PC-3 (cell line): ENCODE data around the gene FBN2. TPM values are rescaled to one million over a fixed set of nuclear protein-coding genes. Genes with fewer than 3 reads are reported as not detected.

ENCODE experiments used
- ATAC-seq: fragments of 200-7000 bp; cut with Tn5 transposase; 2 replicates; pipeline ENCODE4 v1.9.1; 2020; ENCODE audit warnings: mild to moderate bottlenecking, moderate library complexity
- BruUV-seq: library from RNA; stranded (reverse); fragments of 400-500 nt; replicated peaks from 2 replicates; lab custom pipeline; 2021; lab: Mats Ljungman, UMichigan
- CTCF ChIA-PET: fragments of 300-600 bp; sonication (Branson Sonifier 250); formaldehyde crosslinking; loops from one replicate; lab custom pipeline; 2022; ENCODE audit warnings: antibody characterized with exemption; lab: Charles Lee
- POLR2A ChIA-PET: fragments of 300-600 bp; sonication (Branson Sonifier 250); formaldehyde crosslinking; loops from one replicate; lab custom pipeline; 2022; ENCODE audit warnings: antibody characterized with exemption; ENCODE audit not compliant: unreplicated experiment; lab: Charles Lee
- DNase-seq: peaks from one replicate; pipeline ENCODE4 v3.0.0-alpha.2; 2015
- H2AFZ ChIP-seq: fragments of 300-600 bp; sonication (generic); 2 replicates; pipeline ENCODE4 v1.6.0; 2016; ENCODE audit warnings: antibody characterized with exemption, low read length
- H3F3A ChIP-seq: fragments of 300-600 bp; sonication (generic); one replicate; pipeline ENCODE4 v1.6.0; 2017; ENCODE audit warnings: antibody characterized with exemption, low read length, control low read depth, mild to moderate bottlenecking; ENCODE audit not compliant: unreplicated experiment
- H3K27ac ChIP-seq: fragments of 300-600 bp; sonication (generic); 2 replicates; pipeline ENCODE4 v1.5.1; 2016; ENCODE audit warnings: mild to moderate bottlenecking, low read length
- H3K27me3 ChIP-seq: fragments of 300-600 bp; sonication (generic); 2 replicates; pipeline ENCODE4 v1.6.1; 2016; ENCODE audit warnings: low read length, mixed read lengths
- H3K36me3 ChIP-seq: fragments of 300-600 bp; sonication (generic); 2 replicates; pipeline ENCODE4 v1.6.1; 2016; ENCODE audit warnings: low read depth, mixed run types, low read length, mixed read lengths
- H3K4me1 ChIP-seq: fragments of 300-600 bp; sonication (generic); 2 replicates; pipeline ENCODE4 v1.5.1; 2016; ENCODE audit warnings: low read length; ENCODE audit not compliant: insufficient read depth
- H3K4me2 ChIP-seq: fragments of 300-600 bp; sonication (generic); 2 replicates; pipeline ENCODE4 v1.6.0; 2016; ENCODE audit warnings: low read length
- H3K4me3 ChIP-seq: fragments of 300-600 bp; sonication (generic); 2 replicates; pipeline ENCODE4 v1.5.1; 2016; ENCODE audit warnings: mild to moderate bottlenecking, low read length, mixed read lengths
- H3K79me2 ChIP-seq: fragments of 300-600 bp; sonication (generic); 2 replicates; pipeline ENCODE4 v1.6.1; 2017; ENCODE audit warnings: low read length, mixed read lengths
- H3K9ac ChIP-seq: fragments of 300-600 bp; sonication (generic); 2 replicates; pipeline ENCODE4 v1.6.0; 2016; ENCODE audit warnings: mild to moderate bottlenecking, low read length
- H3K9me2 ChIP-seq: fragments of 300-600 bp; sonication (generic); replicated peaks from 2 replicates; pipeline ENCODE4 v1.6.1; 2016; ENCODE audit warnings: mixed run types, low read length, mixed read lengths
- H3K9me3 ChIP-seq: fragments of 300-600 bp; sonication (generic); 2 replicates; pipeline ENCODE4 v1.6.1; 2016; ENCODE audit warnings: low read length, mixed read lengths
- H4K20me1 ChIP-seq: fragments of 300-600 bp; sonication (generic); 2 replicates; pipeline ENCODE4 v1.6.1; 2016; ENCODE audit warnings: low read length, mixed read lengths
- EZH2 ChIP-seq: fragments of 300-600 bp; sonication (generic); IDR thresholded peaks from one replicate; pipeline ENCODE4 v1.6.1; 2017; ENCODE audit warnings: antibody characterized with exemption, mild to moderate bottlenecking, low read length; ENCODE audit not compliant: unreplicated experiment
- EZH2phosphoT487 ChIP-seq: fragments of 300-600 bp; sonication (generic); IDR thresholded peaks from 2 replicates; pipeline ENCODE4 v1.6.1; 2018; ENCODE audit warnings: mild to moderate bottlenecking, antibody characterized with exemption, low read length, borderline replicate concordance
- intact Hi-C: fragments of 100-400 bp; cut with micrococcal nuclease; formaldehyde crosslinking; loops from 2 replicates; pipeline ENCODE4 v1.9.0; 2023
- total RNA-seq: library from RNA; depleted of rRNA; stranded (reverse); fragments of >200 nt; gene quantifications from 2 replicates; pipeline ENCODE4 v1.2.3, GENCODE V29; 2014
- TF ChIP-seq, protein P1 (sequence below): fragments of 300-600 bp; sonication (generic); conservative IDR thresholded peaks from 2 replicates; pipeline ENCODE4 v1.5.1; 2017; ENCODE audit warnings: antibody characterized with exemption, low read depth, mild to moderate bottlenecking, low read length

FBN2 gene
- total RNA-seq, 1 experiment from 2014 or later = 45.2 TPM

DNA sequence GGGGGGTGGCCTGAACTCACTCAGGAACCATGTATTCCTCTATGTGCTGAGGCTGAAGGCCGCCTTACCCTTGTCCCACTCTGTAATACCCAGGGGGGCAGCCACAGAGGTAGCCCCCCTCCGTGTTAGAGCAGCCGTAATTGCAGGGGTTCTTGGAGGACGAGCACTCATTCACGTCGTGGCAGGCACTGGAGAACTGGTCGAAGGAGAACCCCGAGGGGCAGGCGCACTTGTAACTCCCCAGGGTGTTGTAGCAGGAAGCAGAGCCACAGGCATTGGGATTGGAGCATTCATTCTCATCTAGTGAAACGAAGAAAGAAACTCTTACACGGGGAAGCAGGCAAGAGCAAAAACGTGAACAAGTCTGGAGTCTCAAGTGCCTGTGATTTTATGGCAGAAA lies 274.7 kb downstream of the FBN2 start:
- BruUV-seq = no TSS peak
- Histone ChIP-seq H4K20me1 (no peaks in the 10 kb centered on the region), H3K9me2 (no peaks in the 10 kb centered on the region), H3K27me3 (no peaks in the 10 kb centered on the region), H3K4me3 (no peak overlapping the region), H3K36me3 (no peaks in the 10 kb centered on the region), H3K4me1 (no peaks in the 10 kb centered on the region), H3K27ac (no peak overlapping the region), H3K4me2 (no peak overlapping the region), H3K9me3 (no peaks in the 10 kb centered on the region), H2AFZ (no peak overlapping the region), H3K79me2 (no peaks in the 10 kb centered on the region), H3K9ac (no peak overlapping the region), H3F3A (no peaks in the 10 kb centered on the region)
- CTCF ChIA-PET = no interaction called here
- POLR2A ChIA-PET = no interaction called here
- intact Hi-C loops = no loop called here
- ATAC-seq (no peak), DNase-seq (no peak)
- TF ChIP-seq EZH2 (no peak), EZH2phosphoT487 (no peak)
- TF ChIP-seq, protein P1, sequence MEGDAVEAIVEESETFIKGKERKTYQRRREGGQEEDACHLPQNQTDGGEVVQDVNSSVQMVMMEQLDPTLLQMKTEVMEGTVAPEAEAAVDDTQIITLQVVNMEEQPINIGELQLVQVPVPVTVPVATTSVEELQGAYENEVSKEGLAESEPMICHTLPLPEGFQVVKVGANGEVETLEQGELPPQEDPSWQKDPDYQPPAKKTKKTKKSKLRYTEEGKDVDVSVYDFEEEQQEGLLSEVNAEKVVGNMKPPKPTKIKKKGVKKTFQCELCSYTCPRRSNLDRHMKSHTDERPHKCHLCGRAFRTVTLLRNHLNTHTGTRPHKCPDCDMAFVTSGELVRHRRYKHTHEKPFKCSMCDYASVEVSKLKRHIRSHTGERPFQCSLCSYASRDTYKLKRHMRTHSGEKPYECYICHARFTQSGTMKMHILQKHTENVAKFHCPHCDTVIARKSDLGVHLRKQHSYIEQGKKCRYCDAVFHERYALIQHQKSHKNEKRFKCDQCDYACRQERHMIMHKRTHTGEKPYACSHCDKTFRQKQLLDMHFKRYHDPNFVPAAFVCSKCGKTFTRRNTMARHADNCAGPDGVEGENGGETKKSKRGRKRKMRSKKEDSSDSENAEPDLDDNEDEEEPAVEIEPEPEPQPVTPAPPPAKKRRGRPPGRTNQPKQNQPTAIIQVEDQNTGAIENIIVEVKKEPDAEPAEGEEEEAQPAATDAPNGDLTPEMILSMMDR = no peak

DNA sequence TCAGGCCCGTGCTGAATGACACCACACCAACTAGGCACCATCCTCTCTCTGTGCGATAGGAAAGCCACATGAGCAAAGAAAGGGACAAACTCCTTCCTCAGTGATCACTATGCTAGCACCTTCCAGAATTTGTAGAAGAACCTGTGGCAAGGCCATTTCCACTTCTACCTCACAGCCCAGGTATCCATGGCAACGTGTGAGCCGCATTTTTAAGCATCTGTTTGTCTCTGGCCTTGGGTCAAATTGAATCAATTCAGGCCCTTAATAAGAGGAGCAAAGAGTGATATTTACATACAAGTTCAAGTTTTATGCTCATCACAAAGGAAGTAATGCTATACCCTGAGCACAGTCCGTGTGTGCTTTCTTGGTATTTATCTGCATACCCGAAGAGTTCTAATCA lies 275.1 kb downstream of the FBN2 start:
- H3K9me3 ChIP-seq = no peaks in the 10 kb centered on the region
- no peaks in the 10 kb centered on the region for H3K36me3 ChIP-seq
- H3K4me1 ChIP-seq = no peaks in the 10 kb centered on the region
- ATAC-seq (no peak), DNase-seq (no peak)
- no peaks in the 10 kb centered on the region for H3F3A ChIP-seq
- no peak overlapping the region for H2AFZ ChIP-seq
- BruUV-seq = no TSS peak
- no peak overlapping the region for H3K27ac ChIP-seq
- TF ChIP-seq, protein P1 = no peak
- H3K4me3 ChIP-seq = no peak overlapping the region
- no peaks in the 10 kb centered on the region for H3K27me3 ChIP-seq
- H3K9ac ChIP-seq = no peak overlapping the region
- ChIA-PET CTCF (no interaction called here), POLR2A (no interaction called here)
- H4K20me1 ChIP-seq = no peaks in the 10 kb centered on the region
- no peak overlapping the region for H3K4me2 ChIP-seq
- H3K9me2 ChIP-seq = no peaks in the 10 kb centered on the region
- intact Hi-C loops = no loop called here
- H3K79me2 ChIP-seq = no peaks in the 10 kb centered on the region

DNA sequence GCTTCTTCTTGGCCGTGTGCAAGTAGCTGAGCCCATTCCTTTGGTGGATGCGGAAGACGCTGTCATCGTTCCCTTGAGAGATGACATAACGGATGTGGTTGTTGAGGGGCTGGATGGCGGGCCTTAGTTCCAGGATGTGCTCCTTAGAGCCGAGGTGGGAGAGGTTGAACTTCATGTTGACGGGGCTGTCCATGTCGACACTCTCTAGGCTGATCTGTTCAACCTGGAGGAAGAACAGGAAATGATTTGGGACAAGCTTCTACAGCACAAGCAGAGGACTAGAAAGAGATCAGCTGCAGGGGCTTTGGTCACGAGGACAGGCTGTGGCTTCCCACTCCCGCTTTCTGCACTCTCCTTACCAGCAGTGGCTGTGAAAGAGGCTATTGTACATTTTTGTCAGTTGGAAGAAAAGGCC lies 278.4 kb downstream of the FBN2 start:
- H3K9me2 ChIP-seq = no peaks in the 10 kb centered on the region
- CTCF ChIA-PET = no interaction called here
- no peaks in the 10 kb centered on the region for H3K9me3 ChIP-seq
- H3K27me3 ChIP-seq = no peaks in the 10 kb centered on the region
- H2AFZ ChIP-seq = no peak overlapping the region
- H3K9ac ChIP-seq = no peak overlapping the region
- POLR2A ChIA-PET = no interaction called here
- no peak overlapping the region for H3K4me3 ChIP-seq
- ATAC-seq (no peak), DNase-seq (no peak)
- no peak overlapping the region for H3K4me2 ChIP-seq
- no peaks in the 10 kb centered on the region for H3F3A ChIP-seq
- no peak overlapping the region for H3K27ac ChIP-seq
- no peaks in the 10 kb centered on the region for H3K36me3 ChIP-seq
- intact Hi-C loops = no loop called here
- no peaks in the 10 kb centered on the region for H4K20me1 ChIP-seq
- TF ChIP-seq EZH2 (no peak), EZH2phosphoT487 (no peak)
- TF ChIP-seq, protein P1 = no peak
- no peaks in the 10 kb centered on the region for H3K79me2 ChIP-seq
- no TSS peak for BruUV-seq
- H3K4me1 ChIP-seq = no peaks in the 10 kb centered on the region
